Keratinocyte (primary cell): ENCODE measurements around the gene CDC42EP5. TPM values are rescaled to one million over a fixed set of nuclear protein-coding genes. Genes with fewer than 3 reads are reported as not detected.
"Not testable (repeated sequence)": the region's sequence is repeated elsewhere in the genome, so short reads cannot be mapped to it uniquely, and the experiment has no call there.

Source experiments
- DNase-seq: peaks from one replicate; pipeline ENCODE4 v3.0.0-alpha.2; 2011; ENCODE audit warnings: low read depth, missing footprints, low spot score
- FAIRE-seq: peaks from 2 replicates; lab custom pipeline; 2011; peaks lifted over from hg19 to GRCh38; lab: Jason Lieb, UNC
- H2AFZ ChIP-seq: 2 replicates; pipeline ENCODE4 v1.6.0; 2012; ENCODE audit warnings: low read length, control low read depth, inconsistent platforms; ENCODE audit not compliant: control insufficient read depth
- H3K27ac ChIP-seq: 2 replicates; pipeline ENCODE4 v1.5.1; 2011; ENCODE audit warnings: low read length; ENCODE audit not compliant: control insufficient read depth, insufficient read depth
- H3K27me3 ChIP-seq: 3 replicates; pipeline ENCODE4 v1.6.0; 2011; ENCODE audit warnings: low read length; ENCODE audit not compliant: control insufficient read depth, insufficient read depth; ENCODE audit errors: extremely low read depth
- H3K36me3 ChIP-seq, 2 experiments: 2 replicates in 1 of 2; 3 replicates in 1 of 2; pipeline ENCODE4 v1.5.1; 2011; ENCODE audit warnings: low read length in 2 of 2, mild to moderate bottlenecking in 1 of 2; ENCODE audit not compliant: control insufficient read depth in 2 of 2, insufficient read depth in 2 of 2; ENCODE audit errors: extremely low read depth in 1 of 2
- H3K4me1 ChIP-seq: 3 replicates; pipeline ENCODE4 v1.5.1; 2011; ENCODE audit warnings: low read length; ENCODE audit not compliant: control insufficient read depth, insufficient read depth; ENCODE audit errors: extremely low read depth
- H3K4me2 ChIP-seq: 3 replicates; pipeline ENCODE4 v1.6.0; 2011; ENCODE audit warnings: low read depth, low read length; ENCODE audit not compliant: control insufficient read depth, insufficient read depth; ENCODE audit errors: extremely low read depth
- H3K4me3 ChIP-seq, 3 experiments: fragments of 200-600 bp in 1 of 3; sonication (generic) in 1 of 3; 2 replicates in 2 of 3; 3 replicates in 1 of 3; pipeline ENCODE4 v1.5.1; 2011 to 2016; ENCODE audit warnings: low read length in 3 of 3, mild to moderate bottlenecking in 3 of 3, control low read depth in 2 of 3, inconsistent platforms in 1 of 3, low read depth in 1 of 3, mixed read lengths in 1 of 3, mixed run types in 1 of 3, moderate library complexity in 1 of 3; ENCODE audit not compliant: control insufficient read depth in 2 of 3, insufficient read depth in 2 of 3; ENCODE audit errors: extremely low read depth in 1 of 3
- H3K79me2 ChIP-seq: 2 replicates; pipeline ENCODE4 v1.6.0; 2012; ENCODE audit warnings: low read length; ENCODE audit not compliant: control insufficient read depth, insufficient read depth
- H3K9ac ChIP-seq: 3 replicates; pipeline ENCODE4 v1.6.0; 2011; ENCODE audit warnings: low read length; ENCODE audit not compliant: control insufficient read depth, insufficient read depth; ENCODE audit errors: extremely low read depth
- H3K9me1 ChIP-seq: 3 replicates; pipeline ENCODE4 v1.6.0; 2011; ENCODE audit warnings: low read length; ENCODE audit not compliant: control insufficient read depth, insufficient read depth; ENCODE audit errors: extremely low read depth
- H3K9me3 ChIP-seq: 2 replicates; pipeline ENCODE4 v1.5.1; 2012; ENCODE audit warnings: low read depth, low read length; ENCODE audit not compliant: control insufficient read depth
- H4K20me1 ChIP-seq: 3 replicates; pipeline ENCODE4 v1.6.0; 2011; ENCODE audit warnings: low read length; ENCODE audit not compliant: control insufficient read depth, insufficient read depth; ENCODE audit errors: extremely low read depth
- CTCF ChIP-seq, 3 experiments: IDR thresholded peaks in 1 of 3; conservative IDR thresholded peaks in 1 of 3; optimal IDR thresholded peaks in 1 of 3; 2 replicates in 2 of 3; 3 replicates in 1 of 3; pipeline versions ENCODE3 to v1.5.1; 2011; ENCODE audit warnings: low read length in 3 of 3, mild to moderate bottlenecking in 3 of 3, moderate library complexity in 2 of 3, control low read depth in 1 of 3, inconsistent platforms in 1 of 3; ENCODE audit not compliant: insufficient read depth in 2 of 3; ENCODE audit errors: extremely low read depth in 1 of 3
- EZH2 ChIP-seq: IDR thresholded peaks from one replicate; pipeline ENCODE4 v1.6.1; 2012; ENCODE audit warnings: inconsistent platforms, mild to moderate bottlenecking, low read length, moderate library complexity
- dilution Hi-C: fragments of 300-500 bp; cut with MboI; formaldehyde crosslinking; loops from one replicate; pipeline ENCODE4 v1.7.0; 2020; ENCODE audit warnings: low sequenced_read_pairs; ENCODE audit not compliant: extremely low pct_ligation_motif_present
- polyA plus RNA-seq, 5 experiments: library from polyadenylated mRNA; depleted of rRNA in 3 of 5; stranded (reverse) in 3 of 5; stranded (forward) in 1 of 5; unstranded in 1 of 5; fragments of >200 nt; gene quantifications; 1 replicate in 1 of 5; 2 replicates in 3 of 5; 3 replicates in 1 of 5; pipeline versions ENCODE4 v1.2.1 to v1.2.3, GENCODE V29; 2011 to 2012; ENCODE audit warnings: missing spikeins in 2 of 5, low read depth in 1 of 5, low replicate concordance in 1 of 5

CDC42EP5 gene
- polyA plus RNA-seq, 1 donor (not counting 4 experiments of a cell fraction or from before 2014, with no cell fraction given), result 8.6 TPM

GRCh38 chr19:54502518-54503048 lies 29.5 kb upstream of the CDC42EP5 start, which contains the start of gene LAIR2:
TSS of gene LAIR2 (plus strand) at chr19:54502831. CDS start at chr19:54502919, 88 bp downstream.
- dilution Hi-C loops, result no loop called here
- H3K9me1 ChIP-seq, result no peaks in the 10 kb centered on the region
- DNase-seq (no peak), FAIRE-seq (no peak)
- no peak within 1 kb of the TSS for H3K4me2 ChIP-seq
- H3K27me3 ChIP-seq, result no peaks in the 10 kb centered on the region
- no peaks in the 10 kb centered on the region for H4K20me1 ChIP-seq
- no peak within 1 kb of the TSS for H3K27ac ChIP-seq
- H3K4me1 ChIP-seq, result no peaks in the 10 kb centered on the region
- no peaks in the 10 kb centered on the region for H3K36me3 ChIP-seq
- TF ChIP-seq EZH2 (no peak), CTCF (optimal IDR thresholded peaks at IDR 0.05 in 1 of 3, IDR thresholded peaks at IDR 0.05 in 1 of 3, conservative IDR thresholded peaks at IDR 0.05 in 1 of 3; ENCODE audit: extremely low read depth in 1 of 3, insufficient read depth in 2 of 3, low read length in 3 of 3) (no peak)
- H3K4me3 ChIP-seq, result no peak within 1 kb of the TSS
- no peak within 1 kb of the TSS for H2AFZ ChIP-seq
- H3K79me2 ChIP-seq, result no peaks in the 10 kb centered on the region
- peaks cover 4% of the 10 kb centered on the region for H3K9me3 ChIP-seq
- H3K9ac ChIP-seq, result no peak within 1 kb of the TSS

GRCh38 chr19:54498451-54498772 lies 25.3 kb upstream of the CDC42EP5 start:
- H4K20me1 ChIP-seq, H3K9ac ChIP-seq, H3K27me3 ChIP-seq, DNase-seq, H2AFZ ChIP-seq, H3K9me1 ChIP-seq, H3K9me3 ChIP-seq, H3K36me3 ChIP-seq, dilution Hi-C loops, H3K4me3 ChIP-seq, H3K4me2 ChIP-seq, H3K27ac ChIP-seq, H3K4me1 ChIP-seq, FAIRE-seq, H3K79me2 ChIP-seq: not testable (repeated sequence)

GRCh38 chr19:54497747-54498450 lies 24.8 kb upstream of the CDC42EP5 start:
- dilution Hi-C loops, result not testable (repeated sequence)

GRCh38 chr19:54495284-54495683 lies 22.2 kb upstream of the CDC42EP5 start:
- FAIRE-seq, H3K4me2 ChIP-seq, H3K79me2 ChIP-seq, H3K27me3 ChIP-seq, dilution Hi-C loops, H3K36me3 ChIP-seq, H3K9me3 ChIP-seq, H4K20me1 ChIP-seq, H3K9ac ChIP-seq, H2AFZ ChIP-seq, H3K27ac ChIP-seq, H3K9me1 ChIP-seq, DNase-seq, H3K4me3 ChIP-seq, H3K4me1 ChIP-seq: not testable (repeated sequence)

More at GRCh38 chr19:54497747-54498450, 24.8 kb upstream of the CDC42EP5 start:
- not testable (repeated sequence) for DNase-seq, H3K27me3 ChIP-seq, H3K36me3 ChIP-seq, H3K4me2 ChIP-seq, H4K20me1 ChIP-seq, H3K9ac ChIP-seq, H2AFZ ChIP-seq, FAIRE-seq, H3K79me2 ChIP-seq, H3K9me3 ChIP-seq, H3K4me3 ChIP-seq, H3K27ac ChIP-seq, H3K9me1 ChIP-seq, H3K4me1 ChIP-seq
